HG03571 (cell line): ENCODE results near the gene LGALS7.
"Not testable (repeated sequence)": the region's sequence is repeated elsewhere in the genome, so short reads cannot be mapped to it uniquely, and the experiment has no call there.

Experiments
- ATAC-seq: cut with Tn5 transposase; IDR thresholded peaks from one replicate; pipeline ENCODE4 v1.9.1; 2021; ENCODE audit not compliant: unreplicated experiment

The LGALS7 gene

DNA sequence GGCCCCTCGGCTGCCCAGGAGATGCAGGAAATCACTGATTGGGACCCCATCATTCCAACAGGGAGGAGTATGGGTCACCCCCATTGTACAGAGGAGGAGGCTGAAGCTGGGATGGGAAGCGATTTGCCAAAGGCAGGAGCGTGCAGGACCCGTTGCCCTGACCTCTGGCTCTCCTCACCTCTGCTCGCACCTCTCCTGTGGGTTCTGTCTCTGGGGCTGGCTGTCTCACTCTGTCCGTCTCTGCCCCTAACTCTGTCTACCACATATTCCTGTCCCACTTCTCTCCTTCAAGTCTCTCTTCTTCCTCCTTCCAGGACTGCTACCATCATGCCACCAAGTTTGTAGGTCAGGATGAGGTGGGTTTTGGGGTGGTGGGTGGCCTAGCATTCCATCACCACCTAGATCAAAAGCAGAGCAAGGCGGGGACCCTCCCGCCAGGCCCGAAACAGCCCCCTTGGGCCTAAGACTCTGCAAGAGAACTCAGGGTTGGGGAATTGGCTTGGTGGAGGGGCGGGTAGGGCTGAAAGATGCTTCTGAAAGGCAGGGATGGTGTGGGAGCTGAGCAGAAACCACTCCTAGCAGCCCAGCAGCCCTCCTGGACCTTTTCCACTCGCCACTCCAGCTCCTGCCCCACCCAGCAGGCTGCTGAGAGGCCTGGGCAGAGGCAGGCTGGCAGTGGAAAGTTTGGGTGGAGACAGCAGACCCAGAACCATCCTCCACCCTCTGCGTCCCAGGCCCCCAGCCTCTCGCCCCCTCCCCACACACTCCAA lies 1.0 kb upstream of the LGALS7 start:
- no peak for ATAC-seq

DNA sequence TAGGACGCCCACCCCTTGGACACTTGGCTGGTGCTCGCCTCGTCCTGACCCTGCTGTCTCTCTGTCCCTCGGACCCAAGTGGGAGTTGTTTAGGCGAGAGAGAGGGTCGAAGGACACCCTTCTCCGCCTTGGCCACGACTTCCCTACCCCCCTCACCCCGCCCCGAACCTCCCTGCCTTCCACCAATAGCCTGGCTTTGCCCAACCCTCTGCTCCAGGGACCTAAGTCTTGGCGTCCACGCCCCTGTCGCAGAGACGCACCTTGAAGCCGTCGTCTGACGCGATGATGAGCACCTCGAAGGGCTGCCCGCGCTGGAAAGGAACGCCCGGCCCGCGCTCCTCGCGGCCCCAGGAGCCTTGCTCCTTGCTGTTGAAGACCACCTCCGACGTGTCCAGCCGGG lies 1.7 kb downstream of the LGALS7 start:
- not testable (repeated sequence) for ATAC-seq

DNA sequence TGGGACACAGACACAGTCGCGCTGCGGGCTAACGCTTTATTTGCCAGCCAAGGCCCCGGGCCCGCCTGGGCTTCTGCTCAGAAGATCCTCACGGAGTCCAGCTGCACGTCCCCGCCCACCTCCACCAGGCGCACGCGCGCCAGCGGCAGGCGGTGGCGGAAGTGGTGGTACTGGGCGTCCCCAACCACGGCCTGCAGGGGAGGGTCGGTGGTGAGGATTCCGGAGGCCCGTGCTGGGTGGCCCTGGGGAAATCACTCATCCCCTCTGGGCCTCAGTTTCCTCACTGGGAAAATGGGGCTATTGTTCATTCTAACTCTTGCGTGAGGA lies 2.4 kb downstream of the LGALS7 start:
- ATAC-seq = not testable (repeated sequence)

DNA sequence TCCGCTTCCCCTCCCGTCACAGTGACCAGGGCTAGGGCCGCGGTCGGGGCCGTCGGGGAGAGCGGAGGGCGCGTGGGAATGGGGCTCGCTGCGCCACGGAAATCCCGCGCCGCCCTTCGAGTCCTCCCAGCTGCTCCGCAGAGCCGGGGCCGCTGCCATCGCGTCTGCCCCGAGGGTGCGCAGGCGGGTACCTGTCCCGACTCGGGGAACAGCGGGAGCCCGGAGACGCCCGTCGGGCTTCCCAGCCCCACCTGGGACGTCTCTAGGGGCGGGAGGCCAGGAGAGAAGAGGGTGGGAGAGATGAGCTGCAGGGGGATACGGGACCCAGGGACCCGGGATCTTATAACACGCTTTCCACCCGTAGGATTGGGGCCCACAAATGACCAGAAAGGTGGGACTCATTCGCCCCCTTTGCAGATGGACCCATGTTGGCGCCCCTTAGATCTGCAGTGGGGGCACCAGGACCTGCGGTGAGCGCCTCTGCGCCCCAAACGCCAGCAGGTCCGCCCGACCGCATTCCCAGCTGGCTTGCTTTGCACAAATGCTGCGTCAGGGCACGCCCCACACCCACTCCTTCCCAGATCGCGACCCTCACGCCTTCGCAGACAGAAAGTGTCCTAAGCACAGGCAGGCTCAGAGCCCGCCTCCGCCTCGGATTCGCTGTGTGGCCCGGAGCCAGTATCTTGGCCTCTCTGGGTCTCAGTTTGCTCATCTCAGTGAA lies 2.9 kb downstream of the LGALS7 start:
- ATAC-seq = not testable (repeated sequence)

DNA sequence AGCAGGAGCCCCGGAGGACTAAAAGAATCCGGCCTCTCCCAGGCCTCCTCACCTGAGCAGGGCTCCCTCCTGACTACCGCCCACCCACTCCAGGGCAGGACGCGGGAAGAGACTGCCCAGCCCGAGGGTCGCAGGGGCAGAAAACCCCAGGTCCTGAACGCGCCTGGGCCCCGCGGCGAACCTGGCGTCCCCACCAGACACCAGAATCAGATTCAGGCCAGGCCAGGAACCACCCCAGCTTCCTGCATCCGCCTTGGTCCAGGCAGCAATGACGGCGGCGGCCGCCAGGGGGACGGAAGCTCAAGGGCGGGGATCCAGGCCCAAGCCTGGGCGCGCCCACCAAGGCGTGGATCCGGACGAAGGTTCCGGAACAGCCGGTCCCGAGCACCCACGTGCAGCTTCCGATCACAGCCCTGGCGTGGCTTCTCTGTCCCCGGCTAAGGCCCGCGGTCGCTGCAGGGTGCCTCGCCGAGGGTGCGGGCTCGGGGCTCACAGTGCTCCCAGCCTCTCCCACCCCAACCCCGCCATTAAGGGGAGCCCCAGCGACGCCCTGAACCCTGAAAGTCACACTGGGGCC lies 3.6 kb downstream of the LGALS7 start:
- ATAC-seq = peak; percentile 64

DNA sequence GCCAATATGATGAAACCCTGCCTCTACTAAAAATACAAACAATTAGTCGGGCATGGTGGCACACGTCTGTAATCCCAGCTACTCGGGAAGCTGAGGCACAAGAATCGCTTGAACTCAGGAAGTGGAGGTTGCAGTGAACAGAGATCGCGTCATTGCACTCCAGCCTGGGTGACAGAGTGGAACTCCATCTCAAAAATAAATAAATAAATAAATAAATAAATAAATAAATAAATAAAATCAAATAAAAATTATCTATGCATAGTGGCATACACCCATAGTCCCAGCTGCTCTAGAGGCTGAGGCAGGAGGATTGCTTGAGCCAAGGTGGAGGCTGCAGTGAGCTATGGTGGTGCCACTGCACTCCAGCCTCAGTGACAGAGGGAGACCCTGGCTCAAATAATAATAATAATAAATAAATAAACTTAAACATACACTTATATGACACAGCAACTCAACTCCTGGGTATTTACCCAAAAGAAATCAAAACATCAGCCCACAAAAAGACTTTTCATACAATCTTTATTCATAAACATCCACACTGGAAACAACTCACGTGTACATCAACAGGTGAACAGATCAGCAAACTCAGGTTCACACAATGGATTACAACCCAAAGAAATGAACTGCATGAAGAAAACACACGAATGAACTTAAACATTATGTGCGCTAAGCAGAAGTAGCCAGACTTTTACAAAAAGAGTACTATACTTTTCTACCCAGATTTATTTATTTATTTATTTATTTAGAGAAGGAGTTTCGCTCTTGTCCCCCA lies 6.9 kb downstream of the LGALS7 start:
- no peak for ATAC-seq

DNA sequence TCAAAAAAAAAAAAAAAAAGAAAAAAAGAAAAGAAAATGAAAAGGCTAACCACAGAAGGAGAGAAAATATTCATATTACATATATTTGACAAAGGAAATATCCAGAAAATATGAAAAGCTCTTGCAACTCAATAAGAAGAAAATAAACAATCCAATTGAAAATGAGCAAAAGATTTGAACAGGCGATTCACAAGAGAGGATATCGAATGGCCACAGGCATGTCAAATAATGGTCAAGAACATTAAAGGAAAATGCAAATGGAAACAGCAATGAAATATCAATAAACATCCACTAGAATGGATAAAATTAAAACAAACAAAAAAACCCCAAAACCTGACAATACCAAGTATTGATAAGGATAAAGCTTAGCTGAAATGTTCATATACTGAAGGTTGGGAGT lies 8.1 kb downstream of the LGALS7 start:
- no peak for ATAC-seq

DNA sequence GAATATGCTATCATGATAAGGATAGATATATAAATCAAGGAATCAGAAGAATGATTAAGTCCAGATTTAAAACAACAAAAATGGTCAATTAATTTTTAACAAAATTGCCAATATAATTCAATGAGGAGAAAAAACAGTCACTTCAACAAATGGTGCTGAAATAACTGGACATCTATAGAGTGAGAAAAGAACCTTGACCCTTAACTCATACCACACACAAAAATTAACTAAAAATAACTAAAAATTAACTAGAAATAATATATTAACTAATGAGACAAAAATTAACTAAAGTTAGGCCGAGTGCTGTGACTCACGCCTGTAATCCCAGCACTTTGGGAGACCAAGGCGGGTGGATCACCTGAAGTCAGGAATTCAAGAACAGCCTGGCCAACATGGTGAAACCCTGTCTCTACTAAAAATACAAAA lies 9.5 kb downstream of the LGALS7 start:
- no peak for ATAC-seq

DNA sequence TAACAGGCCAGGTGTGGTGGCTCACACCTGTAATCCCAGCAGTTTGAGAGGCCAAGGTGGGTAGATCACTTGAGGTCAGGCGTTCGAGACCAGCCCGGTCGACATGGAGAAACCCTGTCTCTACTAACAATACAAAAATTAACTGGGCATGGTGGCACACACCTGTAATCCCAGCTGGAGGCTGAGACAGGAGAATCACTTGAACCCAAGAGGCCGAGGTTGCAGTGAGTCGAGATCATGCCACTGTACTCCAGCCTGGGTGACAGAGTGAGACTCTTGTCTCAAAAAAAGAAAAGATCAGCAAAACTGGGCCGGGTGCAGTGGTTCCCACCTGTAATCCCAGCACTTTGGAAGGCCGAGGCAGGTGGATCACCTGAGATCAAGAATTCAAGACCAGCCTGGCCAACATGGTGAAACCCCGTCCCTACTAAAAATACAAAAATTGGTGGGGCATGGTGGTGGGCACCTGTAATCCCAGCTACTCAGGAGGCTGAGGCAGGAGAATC lies 11.4 kb downstream of the LGALS7 start:
- not testable (repeated sequence) for ATAC-seq

DNA sequence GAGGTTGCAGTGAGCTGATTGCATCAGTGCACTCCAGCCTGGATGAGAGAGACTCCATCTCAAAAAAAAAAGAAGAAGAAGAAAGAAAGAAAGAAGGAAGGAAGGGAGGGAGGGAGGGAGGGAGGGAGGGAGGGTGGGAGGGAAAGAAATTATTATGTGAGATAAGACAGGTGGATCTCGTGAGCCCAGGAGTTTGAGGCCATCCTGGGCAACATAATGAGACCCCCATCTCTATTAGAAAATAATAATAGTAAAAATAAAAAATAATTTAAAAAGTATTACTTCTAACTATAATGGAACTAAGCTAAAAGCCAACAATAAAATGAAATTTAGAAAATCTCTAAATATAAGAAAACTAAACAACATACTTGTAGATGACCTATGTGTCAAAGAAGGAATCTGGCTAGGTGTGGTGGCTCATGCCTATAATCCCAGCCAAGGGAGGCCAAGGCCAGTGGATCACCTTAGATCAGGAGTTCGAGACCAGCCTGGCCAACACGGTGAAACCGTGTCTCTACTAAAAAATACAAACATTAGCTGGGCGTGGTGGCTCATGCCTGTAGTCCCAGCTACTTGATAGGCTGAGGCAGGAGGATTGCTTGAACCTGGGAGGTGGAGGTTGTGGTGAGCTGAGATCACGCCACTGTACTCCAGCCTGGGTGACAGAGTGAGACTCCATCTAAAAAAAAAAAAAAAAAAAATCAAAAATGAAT lies 12.4 kb downstream of the LGALS7 start:
- ATAC-seq = not testable (repeated sequence)

DNA sequence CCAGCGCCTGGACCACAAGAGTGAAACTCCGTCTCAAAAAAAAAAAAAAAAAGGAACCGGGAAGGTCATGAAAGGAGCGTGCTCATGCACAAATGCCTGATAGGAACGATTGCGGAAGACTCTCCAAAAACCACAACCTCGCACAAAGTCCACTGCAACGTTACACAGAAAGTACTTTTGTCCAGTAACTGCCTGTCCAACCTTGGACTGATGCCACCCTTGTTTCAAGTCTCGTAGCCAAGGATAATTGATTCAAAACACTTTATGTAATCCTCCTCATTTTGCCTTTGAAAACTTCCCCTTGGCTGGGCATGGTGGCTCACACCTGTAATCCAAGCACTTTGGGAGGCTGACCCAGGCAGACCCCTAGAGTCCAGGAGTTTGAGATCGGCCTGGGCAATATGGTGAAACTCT lies 13.7 kb downstream of the LGALS7 start:
- no peak for ATAC-seq

DNA sequence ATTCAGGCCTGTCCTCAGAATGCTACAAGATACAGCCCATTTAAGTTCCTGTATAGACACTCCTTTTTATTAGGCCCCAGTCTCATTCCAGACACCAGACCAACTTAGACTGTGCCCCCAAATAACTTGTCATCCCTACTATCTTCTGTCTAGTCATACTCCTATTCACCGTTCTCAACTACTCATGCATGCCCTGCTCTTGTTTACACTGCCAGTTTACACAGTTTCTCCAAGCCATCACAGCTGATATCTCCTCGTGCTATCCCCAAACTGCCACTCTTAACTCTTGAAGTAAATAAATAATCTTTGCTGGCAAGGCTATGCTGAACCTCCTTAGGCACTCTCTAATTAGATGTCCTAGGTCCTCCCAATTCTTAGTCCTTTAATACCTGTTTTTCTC lies 19.1 kb downstream of the LGALS7 start:
- not testable (repeated sequence) for ATAC-seq

DNA sequence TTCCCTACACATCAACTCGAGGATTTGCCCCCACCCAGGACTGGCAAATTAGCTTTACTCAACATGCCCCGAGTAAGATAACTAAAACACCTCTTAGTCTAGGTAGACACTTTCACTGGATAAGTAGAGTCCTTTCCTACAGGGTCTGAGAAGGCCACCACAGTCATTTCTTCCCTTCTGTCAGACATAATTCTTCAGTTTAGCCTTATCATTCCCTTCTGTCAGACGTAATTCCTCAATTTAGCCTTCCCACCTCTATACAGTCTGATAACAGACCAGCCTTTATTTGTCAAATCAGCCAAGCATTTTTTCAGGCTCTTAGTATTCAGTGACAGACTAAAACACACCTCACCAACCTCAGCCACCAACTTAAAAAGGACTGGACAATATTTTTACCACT lies 19.5 kb downstream of the LGALS7 start:
- ATAC-seq = not testable (repeated sequence)

DNA sequence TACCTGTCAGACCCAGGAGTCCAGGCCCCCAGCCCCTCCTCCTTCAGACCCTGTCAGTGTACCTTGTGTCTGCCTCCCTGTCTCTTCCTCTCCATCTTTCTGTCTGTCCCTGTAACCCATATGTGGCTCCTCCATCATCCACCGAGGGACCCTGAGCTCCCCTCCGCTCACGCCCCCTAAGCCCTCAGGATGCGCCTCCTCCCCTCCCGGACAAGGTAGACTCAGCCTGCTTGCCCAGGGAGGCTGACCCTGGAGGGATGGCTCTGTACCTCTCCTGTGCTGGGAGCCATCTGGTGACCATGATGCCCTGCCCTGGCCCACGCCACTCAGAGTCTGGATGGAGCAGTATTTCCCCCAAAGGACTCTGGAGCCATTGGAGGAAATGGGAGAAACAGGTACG lies 28.0 kb downstream of the LGALS7 start:
- no peak for ATAC-seq

DNA sequence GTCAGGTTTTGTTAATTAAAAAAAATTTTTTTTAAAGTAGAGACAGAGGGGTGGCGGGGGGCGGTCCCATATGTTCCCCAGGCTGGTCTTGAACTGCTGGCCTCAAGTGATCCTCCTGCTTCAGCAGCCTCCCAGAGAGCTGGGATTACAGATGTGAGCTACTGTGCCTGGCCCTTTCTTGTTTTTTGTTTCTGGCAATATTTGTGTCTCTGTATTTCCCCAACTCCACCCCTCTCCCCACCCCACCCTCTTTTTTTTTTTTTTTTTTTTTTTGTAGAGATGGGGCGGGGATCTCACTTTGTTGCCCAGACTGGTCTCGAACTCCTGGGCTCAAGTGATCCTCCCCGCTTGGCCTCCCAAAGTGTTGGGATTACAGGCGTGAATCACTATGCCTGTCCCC lies 28.4 kb downstream of the LGALS7 start:
- ATAC-seq = no peak

DNA sequence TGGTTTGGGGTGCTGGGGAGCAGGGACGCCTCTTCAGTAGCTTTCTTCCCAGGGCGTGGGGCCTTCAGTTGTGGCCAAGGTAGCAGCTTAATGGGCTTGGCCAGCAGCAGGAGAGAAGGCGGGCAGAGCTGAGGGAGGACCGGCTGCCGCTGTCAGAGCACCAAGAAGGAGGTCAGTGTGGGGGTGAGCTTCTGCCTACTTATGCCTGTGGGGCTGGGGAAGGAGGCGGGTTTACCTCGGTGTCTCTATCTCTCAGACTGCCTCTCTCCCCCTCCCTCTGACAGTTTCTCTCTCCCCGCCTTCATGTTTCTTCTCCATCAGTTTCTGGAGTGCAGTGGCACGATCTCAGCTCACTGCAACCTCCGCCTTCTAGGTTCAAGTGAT lies 29.0 kb downstream of the LGALS7 start, which contains the start of gene CAPN12:
Gene CAPN12, minus strand, starts transcription at position 177 of the 384 bp plus-strand sequence. CDS start 309 bp downstream, outside the sequence.
- no peak for ATAC-seq

DNA sequence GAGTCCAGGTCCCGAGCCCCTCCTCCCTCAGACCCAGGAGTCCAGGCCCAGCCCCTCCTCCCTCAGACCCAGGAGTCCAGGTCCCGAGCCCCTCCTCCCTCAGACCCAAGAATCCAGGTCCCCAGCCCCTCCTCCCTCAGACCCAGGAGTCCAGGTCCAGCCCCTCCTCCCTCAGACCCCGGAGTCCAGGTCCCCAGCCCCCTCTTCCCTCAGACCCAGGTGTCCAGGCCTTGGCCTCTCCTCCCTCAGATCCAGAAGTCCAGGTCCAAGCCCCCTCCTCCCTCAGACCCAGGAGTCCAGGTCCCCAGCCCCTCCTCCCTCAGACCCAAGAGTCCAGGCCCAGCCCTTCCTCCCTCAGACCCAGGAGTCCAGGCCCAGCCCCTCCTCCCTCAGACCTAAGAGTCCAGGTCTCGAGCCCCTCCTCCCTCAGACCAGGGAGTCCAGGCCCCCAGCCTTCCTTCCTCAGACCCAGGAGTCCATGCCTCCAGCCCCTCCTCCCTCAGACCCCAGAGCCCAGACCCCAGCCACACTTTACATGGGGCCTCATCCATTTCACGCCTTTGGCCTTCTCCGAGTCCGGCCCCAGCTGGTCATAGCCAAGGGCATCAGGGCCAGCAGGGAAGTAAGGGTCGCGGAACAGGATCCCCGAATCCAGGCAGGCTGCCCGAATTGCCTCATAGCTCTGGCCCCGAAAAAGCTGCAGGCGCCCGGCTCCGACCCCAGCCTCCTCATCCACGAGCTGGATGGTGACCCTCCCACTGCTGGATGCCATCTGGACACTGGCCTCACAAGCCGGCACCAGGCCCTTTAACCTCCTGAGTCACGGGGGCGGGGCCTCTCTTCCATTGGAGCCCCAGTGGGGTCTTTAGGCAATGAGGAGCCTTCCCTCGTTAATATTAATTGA lies 29.7 kb downstream of the LGALS7 start:
- no peak for ATAC-seq

DNA sequence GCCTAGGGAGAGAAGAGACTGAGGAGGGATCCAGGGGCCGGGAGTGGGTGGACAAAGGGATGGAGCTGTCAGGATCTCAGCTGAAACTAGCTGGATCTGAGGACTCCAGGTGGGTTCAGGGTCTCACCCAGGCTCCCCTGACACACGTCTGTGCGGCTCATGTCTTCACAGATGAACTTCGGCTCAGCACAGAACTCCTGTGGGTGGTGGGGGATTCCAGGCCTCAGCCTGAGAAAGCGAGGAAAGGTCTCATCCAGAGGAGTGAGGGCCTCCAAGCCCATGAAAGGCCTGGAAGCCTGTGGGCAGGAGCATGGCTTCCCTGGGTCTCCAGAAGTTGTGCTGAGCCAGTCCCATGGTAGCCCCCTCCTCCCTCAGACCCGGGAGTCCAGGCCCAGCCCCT lies 30.4 kb downstream of the LGALS7 start:
- ATAC-seq = no peak

DNA sequence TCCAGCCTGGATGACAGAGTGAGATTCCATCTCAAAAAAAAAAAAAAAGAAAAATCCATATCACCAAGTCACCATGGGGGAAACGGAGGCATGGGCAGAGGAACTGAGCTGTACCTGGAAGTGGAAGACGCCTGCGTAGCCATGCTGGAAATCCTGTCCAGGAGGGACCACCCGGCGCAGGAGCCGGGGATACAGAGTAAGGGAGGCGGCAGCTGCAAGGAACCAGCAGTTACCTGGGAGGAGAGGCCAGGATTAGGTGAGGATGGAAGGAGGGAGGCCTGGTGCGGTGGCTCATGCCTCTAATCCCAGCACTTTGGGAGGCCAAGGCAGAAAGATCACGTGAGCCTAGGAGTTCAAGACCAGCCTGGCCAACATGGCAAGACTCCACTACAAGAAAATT lies 31.0 kb downstream of the LGALS7 start:
- no peak for ATAC-seq

DNA sequence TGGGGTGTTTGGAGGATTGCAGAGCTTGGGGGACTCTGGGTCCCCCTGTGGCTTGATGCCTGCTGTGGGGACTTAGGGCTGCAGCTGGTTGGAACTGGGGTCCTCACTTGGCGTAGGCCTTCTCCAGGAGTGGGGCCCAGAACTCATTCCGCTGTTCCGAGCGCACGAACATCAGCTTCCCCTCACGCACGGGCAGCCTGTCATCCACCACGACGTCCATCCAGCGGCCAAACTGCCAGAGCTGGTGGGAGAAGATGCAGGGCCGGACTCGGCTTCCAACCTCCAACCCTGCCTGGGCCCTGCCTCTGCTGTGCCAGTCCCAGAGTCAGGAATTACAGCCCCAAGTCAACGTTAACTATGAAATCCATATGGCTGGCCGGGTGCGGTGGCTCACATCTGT lies 31.6 kb downstream of the LGALS7 start:
- no peak for ATAC-seq
